Measurements from ENCODE around the gene SLC6A11. TPM values are rescaled to one million over a fixed set of nuclear protein-coding genes. Genes with fewer than 3 reads are reported as not detected.

SLC6A11 gene
- total RNA-seq, 1 donor = not detected

GRCh38 chr3:10911350-10912002, 95.4 kb downstream of the SLC6A11 start:
- no peak for TF ChIP-seq CTCF (IDR thresholded peaks at IDR 0.05; ENCODE audit: insufficient read depth, low read depth, low read length)
- no peak for DNase-seq (ENCODE audit: low read depth)
- H3K4me3 ChIP-seq (ENCODE audit: low read depth, low read length) = no peak overlapping the region

GRCh38 chr3:10912786-10913185, 96.8 kb downstream of the SLC6A11 start:
- TF ChIP-seq CTCF (IDR thresholded peaks at IDR 0.05; ENCODE audit: insufficient read depth, low read depth, low read length) = no peak
- no peak for DNase-seq (ENCODE audit: low read depth)
- H3K4me3 ChIP-seq (ENCODE audit: low read depth, low read length) = no peak overlapping the region

GRCh38 chr3:10915376-10915775, 99.3 kb downstream of the SLC6A11 start:
- DNase-seq (ENCODE audit: low read depth) = no peak
- no peak overlapping the region for H3K4me3 ChIP-seq (ENCODE audit: low read depth, low read length)
- TF ChIP-seq CTCF (IDR thresholded peaks at IDR 0.05; ENCODE audit: insufficient read depth, low read depth, low read length) = no peak

- H3K4me3 ChIP-seq (ENCODE audit: low read depth, low read length) = no peak overlapping the region
- no peak for DNase-seq (ENCODE audit: low read depth)
- no peak for TF ChIP-seq CTCF (IDR thresholded peaks at IDR 0.05; ENCODE audit: insufficient read depth, low read depth, low read length)
Measured at GRCh38 chr3:10917176-10917575, 101.1 kb downstream of the SLC6A11 start.

GRCh38 chr3:10918011-10918410, 102.0 kb downstream of the SLC6A11 start:
- H3K4me3 ChIP-seq (ENCODE audit: low read depth, low read length) = no peak overlapping the region
- DNase-seq (ENCODE audit: low read depth) = no peak
- TF ChIP-seq CTCF (IDR thresholded peaks at IDR 0.05; ENCODE audit: insufficient read depth, low read depth, low read length) = no peak

DNA sequence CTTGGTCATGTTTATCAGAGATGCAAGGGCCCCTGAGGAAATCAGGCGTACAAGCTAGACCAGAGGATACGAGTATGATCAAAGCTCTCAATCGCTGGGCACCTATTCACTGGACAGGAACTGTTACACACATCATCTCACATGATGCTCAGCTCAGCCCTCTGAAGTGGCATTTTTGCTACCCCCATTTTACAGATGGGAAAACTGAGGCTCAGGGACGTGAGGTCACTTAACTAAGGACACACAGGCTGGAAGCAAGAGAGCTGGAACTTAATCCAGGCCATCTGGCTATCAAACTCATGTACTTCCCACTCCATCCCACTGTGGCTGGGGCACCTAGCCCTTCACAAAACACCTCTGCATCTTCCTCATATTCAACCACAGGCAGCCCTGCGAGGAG, 103.6 kb downstream of the SLC6A11 start:
- TF ChIP-seq CTCF (IDR thresholded peaks at IDR 0.05; ENCODE audit: insufficient read depth, low read depth, low read length) = no peak
- DNase-seq (ENCODE audit: low read depth) = no peak
- no peak overlapping the region for H3K4me3 ChIP-seq (ENCODE audit: low read depth, low read length)

All from fibroblast of villous mesenchyme (primary cell).